OCI-LY7 (cell line): Measurements from ENCODE around the gene ZC3H14. TPM values are rescaled to one million over a fixed set of nuclear protein-coding genes. Genes with fewer than 3 reads are reported as not detected.

Experiments used
- BruUV-seq: library from RNA; stranded (reverse); fragments of 400-500 nt; replicated peaks from 2 replicates; lab custom pipeline; 2021; lab: Mats Ljungman, UMichigan
- CTCF ChIA-PET: fragments of 300-600 bp; sonication (Branson Sonifier 250); formaldehyde crosslinking; loops from one replicate; lab custom pipeline; 2022; ENCODE audit warnings: antibody characterized with exemption; ENCODE audit not compliant: unreplicated experiment; lab: Charles Lee
- POLR2A ChIA-PET: fragments of 300-600 bp; sonication (Branson Sonifier 250); formaldehyde crosslinking; loops from one replicate; lab custom pipeline; 2022; ENCODE audit warnings: antibody characterized with exemption; lab: Charles Lee
- DNase-seq: peaks from one replicate; pipeline ENCODE4 v3.0.0-alpha.2; 2015; ENCODE audit warnings: low spot score
- H2AFZ ChIP-seq: fragments of 200-600 bp; sonication (generic), shearing (Covaris generic); 2 replicates; pipeline ENCODE4 v1.6.1; 2014; ENCODE audit warnings: mild to moderate bottlenecking, antibody characterized with exemption, low read length, moderate library complexity
- H3K27ac ChIP-seq: fragments of 200-600 bp; sonication (generic); 2 replicates; pipeline ENCODE4 v1.5.1; 2014; ENCODE audit warnings: mixed run types, low read depth, mild to moderate bottlenecking, moderate library complexity, low read length, inconsistent platforms; ENCODE audit not compliant: poor library complexity, severe bottlenecking
- H3K36me3 ChIP-seq: fragments of 200-600 bp; sonication (generic); 2 replicates; pipeline ENCODE4 v1.6.1; 2014; ENCODE audit warnings: mild to moderate bottlenecking, antibody characterized with exemption, low read length, moderate library complexity, mixed read lengths; ENCODE audit not compliant: insufficient read depth
- H3K4me1 ChIP-seq: fragments of 200-600 bp; sonication (generic); 2 replicates; pipeline ENCODE4 v1.5.1; 2014; ENCODE audit warnings: mild to moderate bottlenecking, low read length; ENCODE audit not compliant: insufficient read depth, poor library complexity, severe bottlenecking
- H3K4me2 ChIP-seq: fragments of 200-600 bp; sonication (generic); 2 replicates; pipeline ENCODE4 v1.6.1; 2014; ENCODE audit warnings: mild to moderate bottlenecking, low read length
- H3K4me3 ChIP-seq: fragments of 200-600 bp; sonication (generic); 2 replicates; pipeline ENCODE4 v1.5.1; 2014; ENCODE audit warnings: mild to moderate bottlenecking, low read depth, low read length; ENCODE audit not compliant: poor library complexity, severe bottlenecking
- H3K79me2 ChIP-seq: fragments of 200-600 bp; sonication (generic); 2 replicates; pipeline ENCODE4 v1.6.1; 2016; ENCODE audit warnings: low read depth, mild to moderate bottlenecking, low read length, moderate library complexity, mixed read lengths; ENCODE audit not compliant: insufficient read depth
- H3K9me2 ChIP-seq: fragments of 200-600 bp; sonication (generic); 2 replicates; pipeline ENCODE4 v1.6.1; 2016; ENCODE audit warnings: mild to moderate bottlenecking, low read length, mixed read lengths; ENCODE audit not compliant: insufficient read depth
- H3K9me3 ChIP-seq: fragments of 200-600 bp; sonication (generic); 2 replicates; pipeline ENCODE4 v1.6.1; 2014; ENCODE audit warnings: mild to moderate bottlenecking, mixed run types, low read length, mixed read lengths
- H4K20me1 ChIP-seq: fragments of 200-600 bp; sonication (generic); 2 replicates; pipeline ENCODE4 v1.6.1; 2014; ENCODE audit warnings: mild to moderate bottlenecking, antibody characterized with exemption, low read length, moderate library complexity, mixed read lengths; ENCODE audit not compliant: insufficient read depth
- EZH2phosphoT487 ChIP-seq: fragments of 200-600 bp; sonication (generic); IDR thresholded peaks from 2 replicates; pipeline ENCODE4 v1.6.1; 2018; ENCODE audit warnings: low read depth, borderline replicate concordance, mild to moderate bottlenecking, mixed run types, antibody characterized with exemption, low read length, moderate library complexity, mixed read lengths
- intact Hi-C: fragments of 100-400 bp; cut with micrococcal nuclease; formaldehyde crosslinking; loops from one replicate; pipeline ENCODE4 v1.10.0; 2022; ENCODE audit not compliant: unreplicated experiment
- total RNA-seq, 2 experiments: library from RNA; depleted of rRNA in 1 of 2; stranded (reverse); fragments of >200 nt in 1 of 2; shearing (Covaris generic) in 1 of 2; gene quantifications; 2 replicates each; pipeline ENCODE4 v1.2.3, GENCODE V29; 2014 to 2022
- TF ChIP-seq, protein P1 (sequence below): fragments of 200-600 bp; sonication (generic); conservative IDR thresholded peaks from 2 replicates; pipeline ENCODE4 v1.5.1; 2014; ENCODE audit warnings: mild to moderate bottlenecking, antibody characterized with exemption, low read length, moderate library complexity, mixed read lengths

Gene ZC3H14
- total RNA-seq, 2 experiments from 2014 or later = 36.6 to 53.5 TPM

DNA sequence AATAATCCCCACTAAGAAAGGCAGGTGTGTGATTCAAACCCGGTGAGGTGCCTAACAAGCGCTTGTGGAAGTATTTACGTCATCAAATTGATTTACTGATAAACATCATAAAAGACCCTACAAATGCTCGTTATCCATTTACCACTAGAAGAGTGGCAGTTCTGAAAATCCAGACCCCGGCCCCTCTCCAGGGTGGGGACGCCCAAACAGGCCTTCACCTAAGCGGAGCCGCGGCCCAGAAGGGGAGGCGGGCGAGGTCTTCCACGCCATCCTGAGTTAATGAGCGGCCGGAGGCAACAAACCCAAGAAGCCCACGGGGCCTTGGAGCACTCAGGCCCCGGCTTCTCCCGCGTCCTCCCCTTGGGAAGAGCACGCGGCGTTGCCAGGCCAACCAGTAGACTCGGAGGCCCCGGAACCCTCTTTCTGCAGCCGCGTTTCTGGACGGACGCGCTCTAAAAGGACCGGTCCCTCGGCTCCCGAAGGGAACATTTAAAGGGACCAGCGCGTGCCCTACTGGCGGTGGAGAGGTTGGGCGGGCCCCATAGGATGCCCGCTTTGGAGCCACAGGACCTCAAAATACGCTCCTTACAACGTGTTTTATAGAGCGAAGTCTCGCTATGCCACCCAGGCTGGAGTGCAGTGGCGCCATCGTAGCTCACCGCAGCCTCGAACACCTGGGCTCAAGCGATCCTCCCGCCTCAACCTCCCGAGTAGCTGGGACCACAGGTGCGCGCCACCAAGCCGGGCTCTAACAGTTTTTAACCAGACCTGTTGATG, 11.6 kb upstream of the ZC3H14 start:
- no peak for DNase-seq
- Histone ChIP-seq H3K27ac (no peak overlapping the region), H3K36me3 (no peaks in the 10 kb centered on the region), H3K9me3 (no peaks in the 10 kb centered on the region), H3K4me3 (no peak overlapping the region), H3K9me2 (no peaks in the 10 kb centered on the region), H3K79me2 (no peaks in the 10 kb centered on the region), H2AFZ (no peak overlapping the region), H3K4me2 (no peak overlapping the region), H4K20me1 (no peaks in the 10 kb centered on the region), H3K4me1 (no peaks in the 10 kb centered on the region)
- ChIA-PET CTCF (no interaction called here), POLR2A (no interaction called here)
- BruUV-seq = no TSS peak
- intact Hi-C loops = no loop called here
- TF ChIP-seq, protein P1, sequence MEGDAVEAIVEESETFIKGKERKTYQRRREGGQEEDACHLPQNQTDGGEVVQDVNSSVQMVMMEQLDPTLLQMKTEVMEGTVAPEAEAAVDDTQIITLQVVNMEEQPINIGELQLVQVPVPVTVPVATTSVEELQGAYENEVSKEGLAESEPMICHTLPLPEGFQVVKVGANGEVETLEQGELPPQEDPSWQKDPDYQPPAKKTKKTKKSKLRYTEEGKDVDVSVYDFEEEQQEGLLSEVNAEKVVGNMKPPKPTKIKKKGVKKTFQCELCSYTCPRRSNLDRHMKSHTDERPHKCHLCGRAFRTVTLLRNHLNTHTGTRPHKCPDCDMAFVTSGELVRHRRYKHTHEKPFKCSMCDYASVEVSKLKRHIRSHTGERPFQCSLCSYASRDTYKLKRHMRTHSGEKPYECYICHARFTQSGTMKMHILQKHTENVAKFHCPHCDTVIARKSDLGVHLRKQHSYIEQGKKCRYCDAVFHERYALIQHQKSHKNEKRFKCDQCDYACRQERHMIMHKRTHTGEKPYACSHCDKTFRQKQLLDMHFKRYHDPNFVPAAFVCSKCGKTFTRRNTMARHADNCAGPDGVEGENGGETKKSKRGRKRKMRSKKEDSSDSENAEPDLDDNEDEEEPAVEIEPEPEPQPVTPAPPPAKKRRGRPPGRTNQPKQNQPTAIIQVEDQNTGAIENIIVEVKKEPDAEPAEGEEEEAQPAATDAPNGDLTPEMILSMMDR = no peak
- no peak for TF ChIP-seq EZH2phosphoT487

DNA sequence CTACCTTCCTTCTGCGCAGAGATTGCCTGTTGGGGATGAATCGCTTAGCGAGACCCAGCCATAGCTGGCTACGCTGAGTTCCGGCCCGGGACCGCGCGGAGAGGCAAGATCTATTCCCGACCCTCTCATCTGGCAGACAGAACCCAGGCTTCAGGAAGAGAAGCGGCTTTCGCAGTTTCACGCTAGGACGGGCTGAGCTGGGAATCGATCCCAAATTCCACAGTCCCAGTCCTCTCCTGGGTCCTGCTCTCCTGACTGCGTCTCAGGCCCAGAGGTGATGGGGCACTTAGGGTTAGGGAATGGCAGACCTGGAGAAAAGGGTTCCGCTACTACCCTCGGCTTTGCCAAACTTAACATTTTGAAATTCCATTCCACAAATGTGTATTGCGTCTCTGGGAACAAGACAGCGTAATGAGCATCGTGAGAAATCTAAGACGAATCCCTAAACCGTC, 10.8 kb upstream of the ZC3H14 start:
- CTCF ChIA-PET = no interaction called here
- no peak overlapping the region for H3K4me2 ChIP-seq
- BruUV-seq = no TSS peak

More for the DNA sequence above, 10.8 kb upstream of the ZC3H14 start:
- Histone ChIP-seq H4K20me1 (no peaks in the 10 kb centered on the region), H3K4me3 (no peak overlapping the region), H3K79me2 (no peaks in the 10 kb centered on the region), H3K9me2 (no peaks in the 10 kb centered on the region), H2AFZ (no peak overlapping the region), H3K27ac (no peak overlapping the region), H3K4me1 (no peaks in the 10 kb centered on the region), H3K9me3 (no peaks in the 10 kb centered on the region), H3K36me3 (no peaks in the 10 kb centered on the region)
- DNase-seq = no peak
- intact Hi-C loops = no loop called here
- no peak for TF ChIP-seq EZH2phosphoT487
- TF ChIP-seq, protein P1 = no peak
- POLR2A ChIA-PET = interaction anchor here (0.6 to 1.2 kb wide), 4 partner anchors 12 to 1151 kb away, joined by 3 to 4 read pairs (median 3); no protein-coding TSS in a partner anchor
